ENCODE data around the gene SYDE1. TPM values are rescaled to one million over a fixed set of nuclear protein-coding genes. Genes with fewer than 3 reads are reported as not detected.

The SYDE1 gene
- total RNA-seq, 1 donor from 2014 or later: 0.53 TPM

GRCh38 chr19:15110418-15110815, 3.2 kb downstream of the SYDE1 start:
- Histone ChIP-seq H3K4me3 (ENCODE audit: low read depth, low read length) (no peak overlapping the region), H3K36me3 (ENCODE audit: control insufficient read depth, insufficient read depth, low read length) (peaks cover 4% of the 10 kb centered on the region), H3K27me3 (ENCODE audit: control insufficient read depth, insufficient read depth, low read length) (no peaks in the 10 kb centered on the region)
- FAIRE-seq: no peak
- no peak for DNase-seq (ENCODE audit: low read depth)
- no peak for TF ChIP-seq CTCF (IDR thresholded peaks at IDR 0.05; ENCODE audit: insufficient read depth, low read length, severe bottlenecking)

DNA sequence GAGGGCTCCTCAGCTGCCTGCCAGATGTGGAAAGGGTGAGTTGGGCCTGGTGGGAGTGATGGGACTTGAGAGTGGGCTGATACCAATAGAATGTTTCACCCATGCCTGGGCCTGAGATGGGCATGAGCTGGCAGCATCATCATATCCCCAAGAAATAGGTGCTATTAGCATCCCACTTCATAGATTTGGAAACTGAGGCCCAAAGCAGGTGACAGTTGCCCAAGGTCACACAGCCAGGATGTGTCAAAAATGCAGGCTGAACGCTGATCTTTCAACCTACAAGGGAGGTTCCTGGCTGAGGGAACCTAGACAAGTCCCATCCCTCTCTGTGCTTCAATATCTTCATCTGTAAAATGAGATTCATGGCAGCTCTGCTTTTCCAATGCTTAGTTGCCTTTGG, 4.6 kb downstream of the SYDE1 start:
- H3K27me3 ChIP-seq (ENCODE audit: control insufficient read depth, insufficient read depth, low read length): no peaks in the 10 kb centered on the region
- no peak for TF ChIP-seq CTCF (IDR thresholded peaks at IDR 0.05; ENCODE audit: insufficient read depth, low read length, severe bottlenecking)
- DNase-seq (ENCODE audit: low read depth) (no peak), FAIRE-seq (no peak)
- H3K36me3 ChIP-seq (ENCODE audit: control insufficient read depth, insufficient read depth, low read length): peaks cover 7% of the 10 kb centered on the region
- H3K4me3 ChIP-seq (ENCODE audit: low read depth, low read length): no peak overlapping the region

DNA sequence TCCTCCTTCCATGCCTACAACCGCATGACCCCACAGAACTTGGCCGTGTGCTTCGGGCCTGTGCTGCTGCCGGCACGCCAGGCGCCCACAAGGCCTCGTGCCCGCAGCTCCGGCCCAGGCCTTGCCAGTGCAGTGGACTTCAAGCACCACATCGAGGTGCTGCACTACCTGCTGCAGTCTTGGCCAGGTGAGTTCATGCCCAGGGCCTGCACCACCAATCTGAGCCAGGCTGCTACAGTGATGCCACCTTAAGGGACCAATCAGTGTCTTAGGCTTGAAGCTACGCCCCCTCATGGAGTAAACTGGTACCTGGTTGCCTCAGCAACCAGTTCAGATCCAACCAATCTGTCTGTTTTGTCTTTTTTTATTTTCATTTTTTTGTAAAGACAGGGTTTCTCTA, 5.2 kb downstream of the SYDE1 start:
- peak; percentile 42 for DNase-seq (ENCODE audit: low read depth)
- FAIRE-seq: no peak
- Histone ChIP-seq H3K4me3 (ENCODE audit: low read depth, low read length) (no peak overlapping the region), H3K36me3 (ENCODE audit: control insufficient read depth, insufficient read depth, low read length) (peaks cover 10% of the 10 kb centered on the region), H3K27me3 (ENCODE audit: control insufficient read depth, insufficient read depth, low read length) (no peaks in the 10 kb centered on the region)
- no peak for TF ChIP-seq CTCF (IDR thresholded peaks at IDR 0.05; ENCODE audit: insufficient read depth, low read length, severe bottlenecking)

- no peak for FAIRE-seq
- no peak for DNase-seq (ENCODE audit: low read depth)
- Histone ChIP-seq H3K36me3 (ENCODE audit: control insufficient read depth, insufficient read depth, low read length) (peaks cover 13% of the 10 kb centered on the region), H3K27me3 (ENCODE audit: control insufficient read depth, insufficient read depth, low read length) (no peaks in the 10 kb centered on the region), H3K4me3 (ENCODE audit: low read depth, low read length) (no peak overlapping the region)
- no peak for TF ChIP-seq CTCF (IDR thresholded peaks at IDR 0.05; ENCODE audit: insufficient read depth, low read length, severe bottlenecking)
Observed at GRCh38 chr19:15113245-15114152, 6.3 kb downstream of the SYDE1 start.

- H3K36me3 ChIP-seq (ENCODE audit: control insufficient read depth, insufficient read depth, low read length): peaks cover 19% of the 10 kb centered on the region
- no peak overlapping the region for H3K4me3 ChIP-seq (ENCODE audit: low read depth, low read length)
Observed at GRCh38 chr19:15114153-15114540, 6.9 kb downstream of the SYDE1 start.

More at GRCh38 chr19:15114153-15114540, 6.9 kb downstream of the SYDE1 start:
- DNase-seq (ENCODE audit: low read depth) (no peak), FAIRE-seq (no peak)
- no peaks in the 10 kb centered on the region for H3K27me3 ChIP-seq (ENCODE audit: control insufficient read depth, insufficient read depth, low read length)
- TF ChIP-seq CTCF (IDR thresholded peaks at IDR 0.05; ENCODE audit: insufficient read depth, low read length, severe bottlenecking): no peak

All from bronchial epithelial cell (primary cell).